HG03457 (cell line): ENCODE data around the gene CCNYL1.

ENCODE experiments used
- ATAC-seq: cut with Tn5 transposase; IDR thresholded peaks from one replicate; pipeline ENCODE4 v1.9.1; 2021; ENCODE audit warnings: moderate number of reproducible peaks; ENCODE audit not compliant: unreplicated experiment

CCNYL1 gene

GRCh38 chr2:207764096-207764630, 52.7 kb downstream of the CCNYL1 start:
- ATAC-seq: no peak

- no peak for ATAC-seq
These were observed 54.1 kb downstream of the CCNYL1 start for GRCh38 chr2:207765547-207765946.

GRCh38 chr2:207766041-207766551, 54.7 kb downstream of the CCNYL1 start:
- no peak for ATAC-seq

- ATAC-seq: no peak
These were observed 55.4 kb downstream of the CCNYL1 start for GRCh38 chr2:207766697-207767460.

- no peak for ATAC-seq
These were observed 56.2 kb downstream of the CCNYL1 start for GRCh38 chr2:207767461-207768167.

- no peak for ATAC-seq
These were observed 56.9 kb downstream of the CCNYL1 start for GRCh38 chr2:207768168-207768865.

GRCh38 chr2:207768866-207769596, 57.6 kb downstream of the CCNYL1 start:
- no peak for ATAC-seq

GRCh38 chr2:207770602-207771404, 59.4 kb downstream of the CCNYL1 start:
- no peak for ATAC-seq

GRCh38 chr2:207771421-207771820, 60.0 kb downstream of the CCNYL1 start:
- no peak for ATAC-seq

- no peak for ATAC-seq
These were observed 60.8 kb downstream of the CCNYL1 start for GRCh38 chr2:207772081-207772843.

- ATAC-seq: no peak
These were observed 61.4 kb downstream of the CCNYL1 start for GRCh38 chr2:207772844-207773205.

GRCh38 chr2:207775473-207775872, 64.0 kb downstream of the CCNYL1 start:
- no peak for ATAC-seq

- no peak for ATAC-seq
These were observed 65.7 kb downstream of the CCNYL1 start for GRCh38 chr2:207777124-207777523.

- no peak for ATAC-seq
These were observed 67.0 kb downstream of the CCNYL1 start for GRCh38 chr2:207778298-207778882.

GRCh38 chr2:207779523-207779922, 68.1 kb downstream of the CCNYL1 start:
- ATAC-seq: no peak

- ATAC-seq: no peak
These were observed 71.0 kb downstream of the CCNYL1 start for GRCh38 chr2:207782238-207783030.

- ATAC-seq: no peak
These were observed 72.1 kb downstream of the CCNYL1 start for GRCh38 chr2:207783514-207783913.

- ATAC-seq: no peak
These were observed 73.5 kb downstream of the CCNYL1 start for GRCh38 chr2:207784898-207785297.
